OCI-LY1 (cell line): ENCODE data around the gene DCLK1.

Source experiments
- H2AFZ ChIP-seq: fragments of 200-600 bp; sonication (generic), shearing (Covaris generic); 2 replicates; pipeline ENCODE4 v1.6.0; 2014; ENCODE audit warnings: antibody characterized with exemption, mild to moderate bottlenecking, low read length
- H3F3A ChIP-seq: fragments of 200-600 bp; sonication (generic), shearing (Covaris generic); 2 replicates; pipeline ENCODE4 v1.6.0; 2014; ENCODE audit warnings: mild to moderate bottlenecking, antibody characterized with exemption, low read length, moderate library complexity; ENCODE audit not compliant: insufficient read depth
- H3K27ac ChIP-seq: fragments of 200-600 bp; sonication (generic); 2 replicates; pipeline ENCODE4 v1.5.1; 2014; ENCODE audit warnings: low read length, mixed run types, mild to moderate bottlenecking, low read depth; ENCODE audit not compliant: poor library complexity, severe bottlenecking
- H3K27me3 ChIP-seq: fragments of 200-600 bp; sonication (generic); 2 replicates; pipeline ENCODE4 v1.6.0; 2014; ENCODE audit warnings: antibody characterized with exemption, mild to moderate bottlenecking, low read length, moderate library complexity; ENCODE audit not compliant: insufficient read depth
- H3K36me3 ChIP-seq: fragments of 200-600 bp; sonication (generic); 2 replicates; pipeline ENCODE4 v1.6.1; 2014; ENCODE audit warnings: mild to moderate bottlenecking, antibody characterized with exemption, low read length, moderate library complexity, mixed read lengths; ENCODE audit not compliant: insufficient read depth
- H3K4me1 ChIP-seq: fragments of 200-600 bp; sonication (generic); 2 replicates; pipeline ENCODE4 v1.5.1; 2014; ENCODE audit warnings: mild to moderate bottlenecking, low read length, moderate library complexity; ENCODE audit not compliant: insufficient read depth, severe bottlenecking
- H3K4me2 ChIP-seq: fragments of 200-600 bp; sonication (generic), shearing (Covaris generic); 2 replicates; pipeline ENCODE4 v1.6.1; 2014; ENCODE audit warnings: low read length
- H3K4me3 ChIP-seq: fragments of 200-600 bp; sonication (generic); 2 replicates; pipeline ENCODE4 v1.5.1; 2014; ENCODE audit warnings: low read length, low read depth, mild to moderate bottlenecking, mixed read lengths; ENCODE audit not compliant: poor library complexity, severe bottlenecking
- H3K79me2 ChIP-seq: fragments of 200-600 bp; shearing (Covaris generic); 2 replicates; pipeline ENCODE4 v1.6.1; 2016; ENCODE audit warnings: mixed run types, low read length, mixed read lengths; ENCODE audit not compliant: insufficient read depth
- H3K9ac ChIP-seq: fragments of 200-600 bp; sonication (generic), shearing (Covaris generic); 2 replicates; pipeline ENCODE4 v1.6.1; 2014; ENCODE audit warnings: mild to moderate bottlenecking, low read length, mixed read lengths
- H3K9me2 ChIP-seq: fragments of 200-600 bp; sonication (generic), shearing (Covaris generic); 2 replicates; pipeline ENCODE4 v1.6.1; 2014; ENCODE audit warnings: low read depth, mild to moderate bottlenecking, low read length, mixed read lengths
- H3K9me3 ChIP-seq: fragments of 200-600 bp; shearing (Covaris generic); 2 replicates; pipeline ENCODE4 v1.6.1; 2014; ENCODE audit warnings: low read length, mixed read lengths
- H4K20me1 ChIP-seq: fragments of 200-600 bp; sonication (generic), shearing (Covaris generic); 2 replicates; pipeline ENCODE4 v1.6.0; 2016; ENCODE audit warnings: mild to moderate bottlenecking, low read length; ENCODE audit not compliant: insufficient read depth
- EZH2 ChIP-seq: fragments of 200-600 bp; sonication (generic), shearing (Covaris generic); IDR thresholded peaks from 2 replicates; pipeline ENCODE4 v1.8.0; 2017; ENCODE audit warnings: borderline replicate concordance, mixed run types, mild to moderate bottlenecking, antibody characterized with exemption, low read length, moderate library complexity, mixed read lengths
- TF ChIP-seq, protein P1 (sequence below): fragments of 200-600 bp; sonication (generic), shearing (Covaris generic); IDR thresholded peaks from 2 replicates; pipeline ENCODE4 v1.5.1; 2017; ENCODE audit warnings: mild to moderate bottlenecking, antibody characterized with exemption, low read length, moderate library complexity, mixed read lengths

DCLK1 gene

DNA sequence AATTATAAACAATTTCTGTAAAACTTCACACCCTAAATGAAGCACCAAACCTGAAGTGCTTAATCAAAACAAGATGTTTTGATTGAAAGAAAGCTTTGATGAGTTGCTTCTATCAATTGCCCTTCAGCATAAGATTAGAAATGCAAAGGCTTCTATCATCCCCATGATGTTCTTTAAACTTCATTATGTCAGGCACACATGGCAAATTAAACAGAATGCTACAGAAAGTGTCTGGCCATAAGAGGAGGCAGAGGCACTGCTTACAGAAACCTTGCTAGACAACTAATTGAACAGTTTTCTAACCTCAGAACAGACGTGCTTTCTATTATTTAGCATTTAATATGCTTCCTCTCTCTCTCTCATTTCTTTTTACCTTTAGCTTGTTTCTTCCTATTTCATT, 228.1 kb downstream of the DCLK1 start:
- Histone ChIP-seq H3K9me2 (no peaks in the 10 kb centered on the region), H3K27me3 (no peaks in the 10 kb centered on the region), H3K36me3 (no peaks in the 10 kb centered on the region), H4K20me1 (no peaks in the 10 kb centered on the region), H3K9me3 (no peaks in the 10 kb centered on the region), H3K4me2 (no peak overlapping the region), H3K4me3 (no peak overlapping the region), H2AFZ (no peak overlapping the region), H3K79me2 (no peaks in the 10 kb centered on the region), H3K27ac (no peak overlapping the region), H3F3A (no peaks in the 10 kb centered on the region), H3K4me1 (no peaks in the 10 kb centered on the region), H3K9ac (no peak overlapping the region)
- TF ChIP-seq EZH2: no peak
- TF ChIP-seq, protein P1, sequence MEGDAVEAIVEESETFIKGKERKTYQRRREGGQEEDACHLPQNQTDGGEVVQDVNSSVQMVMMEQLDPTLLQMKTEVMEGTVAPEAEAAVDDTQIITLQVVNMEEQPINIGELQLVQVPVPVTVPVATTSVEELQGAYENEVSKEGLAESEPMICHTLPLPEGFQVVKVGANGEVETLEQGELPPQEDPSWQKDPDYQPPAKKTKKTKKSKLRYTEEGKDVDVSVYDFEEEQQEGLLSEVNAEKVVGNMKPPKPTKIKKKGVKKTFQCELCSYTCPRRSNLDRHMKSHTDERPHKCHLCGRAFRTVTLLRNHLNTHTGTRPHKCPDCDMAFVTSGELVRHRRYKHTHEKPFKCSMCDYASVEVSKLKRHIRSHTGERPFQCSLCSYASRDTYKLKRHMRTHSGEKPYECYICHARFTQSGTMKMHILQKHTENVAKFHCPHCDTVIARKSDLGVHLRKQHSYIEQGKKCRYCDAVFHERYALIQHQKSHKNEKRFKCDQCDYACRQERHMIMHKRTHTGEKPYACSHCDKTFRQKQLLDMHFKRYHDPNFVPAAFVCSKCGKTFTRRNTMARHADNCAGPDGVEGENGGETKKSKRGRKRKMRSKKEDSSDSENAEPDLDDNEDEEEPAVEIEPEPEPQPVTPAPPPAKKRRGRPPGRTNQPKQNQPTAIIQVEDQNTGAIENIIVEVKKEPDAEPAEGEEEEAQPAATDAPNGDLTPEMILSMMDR: no peak

DNA sequence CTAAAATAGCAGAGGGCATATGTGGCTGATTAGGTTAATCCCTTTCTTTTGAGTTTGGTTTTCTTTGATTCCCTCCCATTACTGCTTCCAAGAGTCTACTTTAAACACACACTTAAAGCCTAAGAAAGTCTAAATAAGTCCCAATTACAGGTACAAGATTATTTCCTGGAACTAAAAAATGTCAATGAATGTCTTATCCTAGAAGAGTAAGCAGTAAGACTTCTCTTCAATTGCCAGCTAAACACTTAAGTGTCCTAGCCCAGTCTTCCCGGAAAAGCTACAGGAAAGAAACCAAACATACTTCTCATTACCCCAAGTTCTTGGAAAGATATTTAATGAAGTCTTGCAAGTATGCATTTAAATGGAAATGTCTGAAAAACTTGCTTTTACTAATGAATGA, 233.1 kb downstream of the DCLK1 start:
- H3K79me2 ChIP-seq: no peaks in the 10 kb centered on the region
- no peak overlapping the region for H3K27ac ChIP-seq
- no peak overlapping the region for H2AFZ ChIP-seq
- no peak overlapping the region for H3K4me2 ChIP-seq
- no peaks in the 10 kb centered on the region for H3K4me1 ChIP-seq
- no peaks in the 10 kb centered on the region for H3F3A ChIP-seq
- no peaks in the 10 kb centered on the region for H3K9me3 ChIP-seq
- TF ChIP-seq, protein P1: no peak
- TF ChIP-seq EZH2: no peak
- H3K9ac ChIP-seq: no peak overlapping the region
- H3K27me3 ChIP-seq: no peaks in the 10 kb centered on the region
- no peak overlapping the region for H3K4me3 ChIP-seq
- H4K20me1 ChIP-seq: no peaks in the 10 kb centered on the region
- no peaks in the 10 kb centered on the region for H3K36me3 ChIP-seq
- no peaks in the 10 kb centered on the region for H3K9me2 ChIP-seq

DNA sequence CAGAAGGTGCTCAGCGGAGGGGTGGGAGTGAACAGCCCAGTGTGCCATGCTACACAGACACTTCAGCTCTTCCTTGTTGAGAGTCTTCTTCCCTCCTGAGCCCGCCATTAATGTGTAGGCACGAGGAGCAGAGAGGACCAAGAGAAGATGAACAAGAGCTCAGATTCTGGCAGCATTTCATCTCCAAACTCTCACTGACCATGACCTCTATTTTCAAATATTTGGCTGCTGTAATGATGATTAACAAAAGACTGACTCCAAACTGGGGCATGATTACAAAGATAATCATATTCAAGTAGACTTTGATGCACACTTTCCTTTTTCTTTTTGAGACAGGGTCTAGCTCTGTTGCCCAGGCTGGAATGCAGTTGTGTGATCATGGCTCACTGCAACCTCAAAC, 236.5 kb downstream of the DCLK1 start:
- H3K36me3 ChIP-seq: no peaks in the 10 kb centered on the region

More for the DNA sequence above, 236.5 kb downstream of the DCLK1 start:
- no peaks in the 10 kb centered on the region for H3K79me2 ChIP-seq
- no peaks in the 10 kb centered on the region for H3F3A ChIP-seq
- H4K20me1 ChIP-seq: no peaks in the 10 kb centered on the region
- no peak overlapping the region for H3K9ac ChIP-seq
- TF ChIP-seq, protein P1: no peak
- TF ChIP-seq EZH2: no peak
- H2AFZ ChIP-seq: no peak overlapping the region
- H3K4me2 ChIP-seq: no peak overlapping the region
- no peaks in the 10 kb centered on the region for H3K9me3 ChIP-seq
- H3K4me3 ChIP-seq: no peak overlapping the region
- no peaks in the 10 kb centered on the region for H3K4me1 ChIP-seq
- no peak overlapping the region for H3K27ac ChIP-seq
- H3K9me2 ChIP-seq: no peaks in the 10 kb centered on the region
- H3K27me3 ChIP-seq: no peaks in the 10 kb centered on the region
